T-helper 22 cell (primary cell): ENCODE measurements around the gene FAM78A.
"Not testable (repeated sequence)": the region's sequence is repeated elsewhere in the genome, so short reads cannot be mapped to it uniquely, and the experiment has no call there.

ENCODE experiments used
- DNase-seq: peaks from one replicate; pipeline ENCODE4 v3.0.0-alpha.2; 2020; ENCODE audit warnings: low read depth

The FAM78A gene

GRCh38 chr9:131237931-131238401 lies 38.3 kb downstream of the FAM78A start:
- DNase-seq: peak; percentile 63

GRCh38 chr9:131237291-131237690 lies 39.0 kb downstream of the FAM78A start:
- no peak for DNase-seq

GRCh38 chr9:131236761-131237160 lies 39.5 kb downstream of the FAM78A start:
- no peak for DNase-seq

DNA sequence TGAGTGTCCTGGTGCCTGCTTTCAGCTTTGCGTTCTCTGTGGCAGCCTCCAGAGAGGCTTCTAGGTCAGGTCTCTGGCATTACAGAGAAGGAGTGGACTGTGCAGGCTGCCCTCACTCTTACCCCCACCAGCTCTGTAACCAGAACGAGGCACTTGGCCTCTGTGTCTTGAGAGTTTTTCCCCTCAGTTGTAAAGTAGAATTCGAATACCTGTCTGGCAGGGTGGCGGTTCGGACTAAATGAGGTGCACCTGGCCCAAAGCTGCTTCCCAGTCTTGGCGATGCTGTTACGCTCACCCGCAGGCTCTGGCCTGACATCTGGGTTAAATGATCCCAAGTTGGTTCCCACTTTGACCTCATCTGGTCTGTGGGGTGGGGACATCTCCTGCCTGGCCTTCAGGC lies 40.1 kb downstream of the FAM78A start:
- no peak for DNase-seq

DNA sequence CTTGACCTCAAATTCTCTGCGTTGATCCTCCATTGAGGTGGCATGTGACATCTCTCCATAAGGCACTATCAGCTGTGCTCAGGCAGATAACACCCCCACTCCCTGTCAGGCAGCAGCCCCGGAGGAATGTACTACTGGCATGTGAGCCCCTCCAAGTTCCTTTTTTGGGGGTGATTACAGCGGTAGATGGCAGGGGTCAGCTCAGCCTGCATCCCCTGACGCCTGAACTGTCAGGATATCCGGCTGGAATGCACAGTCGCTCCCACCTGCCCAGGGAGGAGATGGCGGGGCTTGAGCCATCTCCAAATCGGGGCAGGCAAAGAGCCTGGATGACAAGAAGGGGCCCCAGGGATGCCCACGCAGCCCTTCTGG lies 40.8 kb downstream of the FAM78A start:
- no peak for DNase-seq

DNA sequence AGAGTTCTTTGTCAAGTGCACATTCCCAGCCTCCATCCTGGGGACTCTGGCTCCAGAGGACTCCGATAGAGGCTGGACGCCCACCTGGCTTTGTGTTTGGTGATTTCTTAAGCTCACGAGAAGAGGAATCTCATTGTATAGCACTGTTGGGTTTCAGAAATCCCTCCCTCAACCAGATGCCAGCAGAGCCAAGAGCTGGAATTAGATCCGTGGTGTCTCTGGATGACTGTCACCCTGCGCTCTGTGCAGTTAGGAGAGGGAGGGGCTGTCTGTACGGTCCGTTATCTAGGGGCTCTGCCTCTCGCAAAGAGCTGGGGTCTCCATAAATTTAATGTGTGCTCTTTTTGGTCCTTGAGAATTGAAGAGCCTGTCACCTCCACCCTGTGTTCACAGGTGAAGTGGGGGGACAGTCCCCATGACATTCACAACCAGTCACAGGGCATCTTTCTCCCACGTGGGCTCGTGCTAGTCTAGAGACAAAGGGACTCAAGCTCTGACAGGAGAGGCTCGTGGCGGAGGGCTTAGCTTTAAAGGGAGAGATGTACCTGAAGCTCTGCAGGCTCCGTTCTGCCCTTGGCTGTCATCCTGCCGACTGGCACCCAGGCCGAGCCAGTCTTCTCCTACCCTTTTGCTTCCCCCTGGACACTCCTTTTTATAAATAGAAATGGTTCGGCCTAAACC lies 41.4 kb downstream of the FAM78A start:
- DNase-seq: no peak

DNA sequence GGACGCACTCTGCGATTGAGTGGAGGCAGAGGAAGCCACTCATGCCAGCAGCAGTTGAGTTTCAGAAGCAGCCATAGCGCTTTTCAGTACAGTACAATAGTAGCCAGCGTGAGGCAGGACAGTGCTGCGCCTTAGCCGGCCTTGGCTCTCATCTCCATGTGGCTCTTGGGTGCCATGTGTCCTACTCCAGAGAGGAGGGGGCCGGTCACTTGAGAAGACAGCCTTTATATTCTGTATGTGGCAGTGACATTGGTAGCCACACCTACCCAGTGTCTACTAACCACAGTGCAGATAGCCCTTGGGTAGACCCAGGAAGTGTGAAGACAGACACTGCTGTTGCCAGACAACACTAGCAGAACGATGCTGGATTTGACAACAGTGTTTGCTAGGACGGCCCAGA lies 42.3 kb downstream of the FAM78A start:
- no peak for DNase-seq

DNA sequence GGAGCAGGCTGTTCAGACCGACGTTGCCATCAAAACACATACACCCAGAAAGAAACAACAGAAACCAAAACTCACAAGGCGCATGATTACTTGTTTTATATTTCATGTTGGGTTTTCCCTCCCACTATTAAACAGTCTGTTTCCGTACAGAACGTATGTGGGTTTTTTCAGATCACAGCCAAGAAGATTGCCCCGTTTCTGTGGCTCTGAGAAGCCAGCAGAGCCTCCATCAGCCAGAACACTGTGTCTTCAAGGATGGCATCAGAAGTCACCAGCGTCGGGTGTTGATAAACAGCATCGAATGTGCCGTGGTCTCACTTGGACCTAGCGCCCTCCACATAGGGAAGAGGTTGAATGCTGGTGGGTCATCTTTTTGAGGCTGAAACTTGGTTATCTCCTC lies 42.8 kb downstream of the FAM78A start:
- DNase-seq: no peak

GRCh38 chr9:131228988-131229387 lies 47.3 kb downstream of the FAM78A start:
- DNase-seq: no peak

GRCh38 chr9:131227959-131228460 lies 48.3 kb downstream of the FAM78A start:
- DNase-seq: no peak

DNA sequence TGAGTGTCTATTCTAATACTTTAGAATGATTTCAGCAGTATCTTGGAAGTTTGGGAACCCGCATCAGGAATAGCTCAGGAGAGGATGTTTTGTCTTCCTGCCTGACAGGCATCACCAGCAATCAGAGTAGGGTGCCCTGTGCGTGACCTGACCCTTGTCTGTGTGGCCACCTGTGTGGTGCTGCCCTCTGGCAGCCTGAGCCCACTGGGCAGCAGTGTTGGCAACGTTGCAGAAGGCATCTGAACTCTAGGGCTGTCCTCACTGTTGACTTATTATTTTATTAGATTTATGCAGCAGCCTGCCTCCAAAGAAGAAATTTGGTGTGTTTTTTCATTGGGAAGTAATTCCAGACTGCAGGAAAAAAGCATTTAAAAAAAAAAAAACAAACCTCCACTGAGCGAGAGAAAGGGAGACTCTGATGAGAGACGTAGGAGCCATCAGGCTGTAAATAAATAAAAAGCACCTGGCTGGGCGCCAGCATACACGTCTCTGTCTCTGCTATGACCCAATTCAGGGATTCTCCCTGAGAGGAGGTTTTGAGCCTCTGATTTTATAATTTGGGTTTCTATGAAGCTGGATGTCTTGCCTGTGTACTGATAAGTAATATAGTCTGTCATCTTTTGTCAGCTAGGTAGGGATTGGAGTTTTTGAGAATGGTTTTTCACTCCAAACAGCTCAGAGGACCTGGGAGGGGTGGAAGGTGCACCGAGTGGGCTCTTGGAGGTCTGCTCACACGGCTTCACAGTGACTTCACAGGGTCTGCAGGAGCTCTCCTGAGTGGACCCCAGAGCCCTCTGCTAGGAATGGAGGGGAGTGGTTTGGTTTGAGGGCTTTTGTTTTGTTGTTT lies 49.0 kb downstream of the FAM78A start:
- no peak for DNase-seq

DNA sequence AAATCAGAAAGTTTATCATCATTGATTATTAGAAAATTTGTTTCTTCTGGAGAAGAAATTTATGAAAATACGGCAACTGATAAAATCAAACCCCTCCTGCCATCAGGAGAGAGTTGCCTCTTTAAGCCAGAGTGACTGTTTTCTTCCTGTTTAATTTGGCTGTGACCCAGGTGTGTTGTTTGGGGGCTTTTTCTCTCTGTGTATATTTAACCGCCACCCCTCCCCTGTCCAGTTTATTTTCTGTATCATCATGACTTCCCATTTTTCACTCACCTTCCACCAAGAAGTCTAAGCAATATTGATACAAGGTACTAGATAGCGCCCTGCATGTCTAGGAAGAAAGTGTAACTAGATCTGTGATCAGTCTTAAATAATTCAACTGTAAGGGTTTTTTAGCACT lies 50.1 kb downstream of the FAM78A start:
- DNase-seq: no peak

DNA sequence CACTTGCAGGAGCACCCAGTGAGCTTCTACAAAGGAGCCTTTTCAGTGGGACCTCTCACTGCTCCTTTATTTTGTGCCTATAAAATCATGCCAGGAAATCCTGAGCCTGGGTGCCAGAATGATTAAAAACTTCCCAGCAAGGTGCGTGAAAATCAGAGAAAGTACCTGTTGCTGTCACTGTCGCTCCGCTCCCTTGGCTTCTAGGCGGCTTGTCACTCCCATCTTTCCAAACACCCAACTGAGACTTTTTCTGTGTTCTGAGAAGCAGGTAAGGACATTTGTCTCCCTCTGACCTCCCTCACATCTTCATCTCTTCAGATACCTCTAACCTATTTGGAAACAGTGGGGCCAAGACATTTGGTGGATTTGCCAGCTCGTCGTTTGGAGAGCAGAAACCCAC lies 53.9 kb downstream of the FAM78A start:
- no peak for DNase-seq

DNA sequence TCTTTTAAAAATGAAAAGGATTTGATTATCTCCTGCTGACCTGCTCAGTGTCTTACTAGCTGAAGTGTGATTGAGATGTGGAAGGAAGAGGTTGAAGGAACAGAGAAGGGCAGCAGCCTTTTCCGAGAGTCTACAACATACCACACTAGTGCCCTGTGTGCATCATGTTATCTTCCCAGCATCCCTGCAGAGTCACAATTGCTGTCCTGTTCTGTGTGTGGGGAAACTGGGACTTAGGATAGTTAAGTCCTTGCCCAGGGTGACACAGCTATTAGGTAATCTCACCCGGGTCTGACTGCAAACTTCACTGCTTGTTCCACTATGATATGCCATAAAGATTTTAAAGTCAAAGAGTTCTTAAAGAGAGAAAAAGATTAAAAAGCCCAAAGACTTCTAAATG lies 55.8 kb downstream of the FAM78A start:
- no peak for DNase-seq

GRCh38 chr9:131218370-131218769 lies 57.9 kb downstream of the FAM78A start:
- no peak for DNase-seq

GRCh38 chr9:131217331-131218031 lies 58.8 kb downstream of the FAM78A start:
- DNase-seq: no peak

DNA sequence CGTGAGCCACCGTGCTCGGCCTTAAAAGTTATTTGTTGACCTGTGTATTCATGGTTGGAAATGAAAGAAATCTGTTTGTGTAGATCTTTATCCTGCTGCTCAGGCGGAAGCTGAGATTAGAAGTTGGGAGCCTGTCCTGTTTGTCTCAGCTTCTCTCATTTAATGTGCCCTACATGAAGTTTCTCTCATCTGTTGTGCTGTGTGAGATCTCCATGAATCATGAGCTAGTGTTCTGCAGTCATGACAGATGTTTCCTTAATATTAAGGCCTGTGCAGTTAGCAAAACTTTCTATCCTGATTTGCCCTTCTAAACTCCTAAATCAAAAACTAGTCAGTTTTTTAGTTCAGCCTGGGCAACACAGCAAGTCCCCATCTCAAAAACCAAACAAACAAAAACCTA lies 59.5 kb downstream of the FAM78A start:
- no peak for DNase-seq

GRCh38 chr9:131214876-131215275 lies 61.4 kb downstream of the FAM78A start:
- DNase-seq: no peak

GRCh38 chr9:131214286-131214856 lies 61.9 kb downstream of the FAM78A start:
- DNase-seq: no peak

DNA sequence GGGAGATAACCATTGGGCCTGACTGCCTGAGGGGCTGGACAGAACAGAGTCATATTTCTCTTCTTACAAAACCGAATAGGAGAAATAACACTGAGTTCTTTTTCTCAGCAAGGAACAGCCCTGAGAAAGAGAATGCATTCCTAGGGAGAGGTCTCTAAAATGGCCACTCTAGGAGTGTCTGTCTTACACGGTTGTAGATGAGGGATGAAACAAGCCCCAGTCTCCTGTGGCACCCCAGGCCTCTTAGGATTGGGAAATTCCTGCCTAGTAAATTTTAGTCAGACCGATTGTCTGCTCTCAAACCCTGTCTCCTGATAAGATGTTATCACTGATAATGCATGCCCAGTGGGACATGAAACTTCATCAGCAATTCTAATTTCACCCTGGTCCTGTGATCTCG lies 64.4 kb downstream of the FAM78A start:
- DNase-seq: not testable (repeated sequence)
